ENCODE data around the gene FN1. TPM values are rescaled to one million over a fixed set of nuclear protein-coding genes. Genes with fewer than 3 reads are reported as not detected.
"Not testable (repeated sequence)": the region's sequence is repeated elsewhere in the genome, so short reads cannot be mapped to it uniquely, and the experiment has no call there.

The FN1 gene
- total RNA-seq, 5 donors from 2014 or later (not counting 1 experiment from before 2014, with no cell fraction given), result 5.7 to 7.1 (median 6.7) TPM; not detected in 2

DNA sequence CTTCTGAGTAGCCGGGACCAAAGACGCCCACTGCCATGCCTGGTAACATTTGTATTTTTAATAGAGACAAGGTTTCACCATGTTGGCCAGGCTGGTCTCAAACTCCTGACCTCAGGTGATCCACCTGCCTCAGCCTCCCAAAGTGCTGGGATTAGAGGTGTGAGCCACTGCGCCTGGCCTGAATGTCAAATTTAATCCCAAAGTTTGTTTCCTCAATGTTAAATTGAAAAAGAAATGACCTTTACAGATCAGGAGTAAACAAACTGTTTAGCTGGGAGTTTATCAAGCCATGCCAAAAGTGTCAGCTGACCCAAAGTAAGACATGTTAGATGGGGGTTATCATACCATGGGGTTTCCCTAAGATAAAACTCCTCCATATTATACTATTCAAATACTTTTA, 75.8 kb downstream of the FN1 start:
- CTCF ChIA-PET, result interaction anchor here in 1 of 2 donors (1.0 kb wide), 1 partner anchor 549 kb away, joined by 3 read pairs; no protein-coding TSS in a partner anchor
- H3K4me3 ChIP-seq (ENCODE audit: control insufficient read depth in 1 of 2, extremely low read depth in 1 of 2, low read length in 1 of 2); H3K27me3 ChIP-seq (replicated peaks in 1 of 2; ENCODE audit: control insufficient read depth in 2 of 2, extremely low read depth in 1 of 2, insufficient read depth in 2 of 2, low read length in 1 of 2); H3K27ac Mint-ChIP-seq; DNase-seq; H3K36me3 ChIP-seq (ENCODE audit: control insufficient read depth in 2 of 2, extremely low read depth in 1 of 2, insufficient read depth in 1 of 2, low read length in 1 of 2); H3K9me3 Mint-ChIP-seq; H3K4me1 Mint-ChIP-seq; ATAC-seq (replicated peaks in 1 of 4); POLR2A ChIA-PET; H3K9me3 ChIP-seq; H3K27ac ChIP-seq (ENCODE audit: low read length); H3K27me3 Mint-ChIP-seq; H3K4me1 ChIP-seq (ENCODE audit: control insufficient read depth in 1 of 2, extremely low read depth in 1 of 2, insufficient read depth in 2 of 2, low read length in 2 of 2); H3K4me3 Mint-ChIP-seq: not testable (repeated sequence)
- WGBS (ENCODE audit: insufficient coverage), result no CpG with 5 or more reads among the region's 3 CpGs
- H3K36me3 Mint-ChIP-seq, result peaks cover 48% of the 10 kb centered on the region

DNA sequence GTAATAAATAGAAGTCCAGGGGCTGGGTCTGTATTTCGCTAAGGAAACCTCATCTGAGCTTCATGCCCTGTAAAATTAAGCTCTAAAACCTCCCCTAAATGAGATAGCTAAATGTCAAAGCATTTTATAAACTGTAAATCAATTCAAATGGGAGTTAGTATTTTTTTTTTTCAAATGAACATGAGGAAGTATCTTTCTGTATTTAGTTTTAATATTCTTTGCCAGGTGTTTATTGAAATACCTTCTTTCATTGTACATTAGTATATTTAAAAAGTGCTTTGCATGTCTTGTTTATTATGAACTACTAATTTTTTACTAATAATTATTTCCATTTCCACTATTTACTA, 76.3 kb downstream of the FN1 start:
- Mint-ChIP-seq H3K27ac (no peak overlapping the region), H3K9me3 (no peaks in the 10 kb centered on the region), H3K4me1 (no peaks in the 10 kb centered on the region), H3K27me3 (no peaks in the 10 kb centered on the region), H3K4me3 (no peak overlapping the region), H3K36me3 (peaks cover 47% of the 10 kb centered on the region)
- H3K27ac ChIP-seq (ENCODE audit: low read length), result no peak overlapping the region
- peaks cover 0 to 3% of the 10 kb centered on the region in 2 donors for H3K36me3 ChIP-seq (ENCODE audit: control insufficient read depth in 2 of 2, extremely low read depth in 1 of 2, insufficient read depth in 1 of 2, low read length in 1 of 2)
- H3K27me3 ChIP-seq (replicated peaks in 1 of 2; ENCODE audit: control insufficient read depth in 2 of 2, extremely low read depth in 1 of 2, insufficient read depth in 2 of 2, low read length in 1 of 2), result no peaks in the 10 kb centered on the region
- ChIA-PET CTCF (no interaction called here), POLR2A (interaction anchor here in 1 of 2 donors (0.6 kb wide), 1 partner anchor 1381 kb away, joined by 4 read pairs; no protein-coding TSS in a partner anchor)
- no peak for ATAC-seq (replicated peaks in 1 of 4)
- no peaks in the 10 kb centered on the region for H3K4me1 ChIP-seq (ENCODE audit: control insufficient read depth in 1 of 2, extremely low read depth in 1 of 2, insufficient read depth in 2 of 2, low read length in 2 of 2)
- WGBS (ENCODE audit: insufficient coverage), result no CpG with 5 or more reads among the region's 1 CpG
- H3K9me3 ChIP-seq, result no peaks in the 10 kb centered on the region
- no peak overlapping the region for H3K4me3 ChIP-seq (ENCODE audit: control insufficient read depth in 1 of 2, extremely low read depth in 1 of 2, low read length in 1 of 2)
- no peak for DNase-seq

DNA sequence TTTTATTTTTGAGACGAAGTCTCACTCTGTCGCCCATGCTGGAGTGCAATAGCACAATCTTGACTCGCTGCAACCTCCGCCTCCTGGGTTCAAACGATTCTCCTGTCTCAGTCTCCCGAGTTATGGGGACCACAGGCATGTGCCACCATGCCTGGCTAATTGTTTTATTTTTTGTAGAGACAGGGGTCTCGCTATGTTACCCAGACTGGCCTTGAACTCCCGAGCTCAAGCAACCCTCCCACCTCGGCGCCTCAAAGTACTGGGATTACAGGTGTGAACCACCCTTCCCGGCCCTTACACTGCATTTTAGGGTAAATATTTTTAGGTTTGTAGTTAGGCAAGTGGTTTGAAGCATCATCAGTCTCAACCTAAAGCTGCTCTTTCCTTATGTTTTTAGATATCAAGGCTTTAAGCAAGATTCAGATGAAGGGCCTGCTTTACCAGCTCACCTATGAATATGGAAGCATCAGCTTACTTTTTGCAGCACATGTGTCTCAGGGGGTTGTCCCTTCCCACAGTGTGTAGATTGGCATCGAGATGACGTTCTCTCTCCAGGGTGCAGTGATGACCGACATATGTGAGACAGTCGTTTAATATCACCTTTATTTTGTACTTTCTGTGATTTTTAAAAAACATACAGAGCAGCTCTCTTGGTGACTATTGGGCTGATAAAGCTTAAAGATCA, 76.8 kb downstream of the FN1 start:
- Mint-ChIP-seq H3K27me3 (no peaks in the 10 kb centered on the region), H3K27ac (no peak overlapping the region), H3K4me3 (no peak overlapping the region), H3K36me3 (peaks cover 44% of the 10 kb centered on the region), H3K4me1 (no peaks in the 10 kb centered on the region), H3K9me3 (no peaks in the 10 kb centered on the region)
- Histone ChIP-seq H3K36me3 (ENCODE audit: control insufficient read depth in 2 of 2, extremely low read depth in 1 of 2, insufficient read depth in 1 of 2, low read length in 1 of 2) (peaks cover 0 to 3% of the 10 kb centered on the region in 2 donors), H3K4me3 (ENCODE audit: control insufficient read depth in 1 of 2, extremely low read depth in 1 of 2, low read length in 1 of 2) (no peak overlapping the region), H3K27me3 (replicated peaks in 1 of 2; ENCODE audit: control insufficient read depth in 2 of 2, extremely low read depth in 1 of 2, insufficient read depth in 2 of 2, low read length in 1 of 2) (no peaks in the 10 kb centered on the region), H3K27ac (ENCODE audit: low read length) (no peak overlapping the region), H3K9me3 (no peaks in the 10 kb centered on the region), H3K4me1 (ENCODE audit: control insufficient read depth in 1 of 2, extremely low read depth in 1 of 2, insufficient read depth in 2 of 2, low read length in 2 of 2) (no peaks in the 10 kb centered on the region)
- ChIA-PET CTCF (interaction anchor here in 1 of 2 donors (0.5 kb wide), 1 partner anchor 22 kb away, joined by 5 read pairs; no protein-coding TSS in a partner anchor), POLR2A (interaction anchor here in 1 of 2 donors (0.6 kb wide), 1 partner anchor 1380 kb away, joined by 4 read pairs; no protein-coding TSS in a partner anchor)
- WGBS (ENCODE audit: insufficient coverage), result 95% methylated on average over 7 of the region's 15 CpGs
- no peak for ATAC-seq (replicated peaks in 1 of 4)
- DNase-seq, result no peak

DNA sequence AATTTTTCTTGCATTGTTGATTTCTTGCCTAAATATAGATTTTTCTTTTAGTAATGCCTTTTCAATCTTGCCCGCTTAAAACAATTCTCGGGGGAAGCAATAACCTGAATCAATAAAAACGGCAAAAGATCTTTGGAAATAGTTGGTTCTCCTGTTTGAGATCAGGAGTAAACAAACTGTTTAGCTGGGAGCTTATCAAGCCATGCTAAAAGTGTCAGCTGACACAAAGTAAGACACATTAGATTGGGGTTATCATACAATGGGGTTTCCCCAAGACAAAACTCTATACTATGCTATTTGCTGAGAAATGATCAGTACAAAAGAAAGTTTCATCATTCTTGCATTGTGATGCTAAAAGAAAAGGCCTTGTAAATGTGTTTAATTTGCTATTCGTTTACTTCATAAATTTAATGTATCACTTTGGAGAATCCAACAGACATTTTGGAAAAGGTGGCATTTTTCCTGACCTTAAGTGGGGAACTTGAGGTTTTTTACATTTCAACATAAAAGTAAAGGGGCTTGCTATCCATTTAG, 77.5 kb downstream of the FN1 start:
- ChIA-PET CTCF (interaction anchor here in 1 of 2 donors (0.5 kb wide), 1 partner anchor 21 kb away, joined by 5 read pairs; no protein-coding TSS in a partner anchor), POLR2A (no interaction called here)
- Mint-ChIP-seq H3K27me3 (no peaks in the 10 kb centered on the region), H3K4me3 (no peak overlapping the region), H3K27ac (no peak overlapping the region), H3K36me3 (peaks cover 39% of the 10 kb centered on the region), H3K4me1 (no peaks in the 10 kb centered on the region), H3K9me3 (no peaks in the 10 kb centered on the region)
- DNase-seq (no peak), ATAC-seq (replicated peaks in 1 of 4) (no peak)
- H3K9me3 ChIP-seq, result no peaks in the 10 kb centered on the region
- no peak overlapping the region for H3K4me3 ChIP-seq (ENCODE audit: control insufficient read depth in 1 of 2, extremely low read depth in 1 of 2, low read length in 1 of 2)
- no peaks in the 10 kb centered on the region for H3K4me1 ChIP-seq (ENCODE audit: control insufficient read depth in 1 of 2, extremely low read depth in 1 of 2, insufficient read depth in 2 of 2, low read length in 2 of 2)
- no peaks in the 10 kb centered on the region for H3K36me3 ChIP-seq (ENCODE audit: control insufficient read depth in 2 of 2, extremely low read depth in 1 of 2, insufficient read depth in 1 of 2, low read length in 1 of 2)
- no peaks in the 10 kb centered on the region for H3K27me3 ChIP-seq (replicated peaks in 1 of 2; ENCODE audit: control insufficient read depth in 2 of 2, extremely low read depth in 1 of 2, insufficient read depth in 2 of 2, low read length in 1 of 2)
- no CpG with 5 or more reads among the region's 4 CpGs for WGBS (ENCODE audit: insufficient coverage)
- no peak overlapping the region for H3K27ac ChIP-seq (ENCODE audit: low read length)

DNA sequence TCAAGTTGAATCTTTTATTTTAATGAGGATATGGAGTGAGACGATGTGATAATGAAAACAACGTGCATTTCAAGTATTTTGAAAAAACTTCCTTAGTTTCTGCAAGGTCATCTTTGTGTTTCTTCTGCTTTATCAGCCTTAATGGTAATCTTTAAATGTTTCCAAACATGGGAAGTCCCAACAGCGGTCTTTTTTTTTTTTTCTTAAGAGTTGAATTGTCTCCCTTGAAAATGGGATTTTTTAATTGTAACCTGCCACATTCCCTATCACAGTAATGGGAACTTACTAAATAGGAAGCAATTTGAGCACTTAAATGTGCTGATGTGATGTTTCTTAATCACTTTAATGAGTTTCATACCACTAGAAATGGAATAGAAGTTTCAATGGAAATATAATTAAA, 78.2 kb downstream of the FN1 start:
- H3K9me3 Mint-ChIP-seq, result no peaks in the 10 kb centered on the region
- H3K36me3 ChIP-seq (ENCODE audit: control insufficient read depth in 2 of 2, extremely low read depth in 1 of 2, insufficient read depth in 1 of 2, low read length in 1 of 2), result no peaks in the 10 kb centered on the region
- no peaks in the 10 kb centered on the region for H3K4me1 Mint-ChIP-seq
- H3K27me3 ChIP-seq (replicated peaks in 1 of 2; ENCODE audit: control insufficient read depth in 2 of 2, extremely low read depth in 1 of 2, insufficient read depth in 2 of 2, low read length in 1 of 2), result no peaks in the 10 kb centered on the region
- no peak overlapping the region for H3K4me3 Mint-ChIP-seq
- ChIA-PET CTCF (no interaction called here), POLR2A (no interaction called here)
- WGBS (ENCODE audit: insufficient coverage), result no CpG with 5 or more reads among the region's 3 CpGs
- H3K27ac ChIP-seq (ENCODE audit: low read length), result no peak overlapping the region
- DNase-seq, result no peak
- H3K36me3 Mint-ChIP-seq, result peaks cover 41% of the 10 kb centered on the region
- H3K27me3 Mint-ChIP-seq, result no peaks in the 10 kb centered on the region
- no peak overlapping the region for H3K4me3 ChIP-seq (ENCODE audit: control insufficient read depth in 1 of 2, extremely low read depth in 1 of 2, low read length in 1 of 2)
- no peaks in the 10 kb centered on the region for H3K9me3 ChIP-seq
- H3K27ac Mint-ChIP-seq, result no peak overlapping the region
- no peak for ATAC-seq (replicated peaks in 1 of 4)
- H3K4me1 ChIP-seq (ENCODE audit: control insufficient read depth in 1 of 2, extremely low read depth in 1 of 2, insufficient read depth in 2 of 2, low read length in 2 of 2), result no peaks in the 10 kb centered on the region

DNA sequence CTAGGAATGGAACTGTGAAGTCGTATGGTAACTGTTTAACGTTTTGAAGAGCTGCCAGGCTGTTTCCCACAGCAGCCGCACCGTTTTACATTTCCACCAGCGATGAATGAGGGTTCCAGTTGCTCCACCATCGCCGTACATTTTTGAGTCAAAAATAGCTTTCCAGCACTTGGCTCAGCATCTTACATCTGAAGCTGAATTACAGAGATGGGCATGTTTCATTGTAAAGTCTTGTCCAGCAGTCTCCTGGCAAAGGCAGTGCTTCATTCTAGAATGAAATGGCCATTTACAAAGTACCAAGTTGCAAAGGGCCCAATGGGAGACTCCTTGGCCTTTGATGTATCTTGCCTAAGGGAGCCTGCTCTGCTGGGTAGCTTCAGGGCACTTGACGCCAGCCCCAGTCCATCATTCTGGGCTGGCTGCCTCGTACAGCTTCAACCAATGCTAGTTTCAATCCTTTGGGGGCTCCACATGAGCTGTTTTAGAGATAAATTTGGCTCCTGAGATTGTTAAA, 78.9 kb downstream of the FN1 start:
- H3K9me3 Mint-ChIP-seq, result no peaks in the 10 kb centered on the region
- CTCF ChIA-PET, result no interaction called here
- POLR2A ChIA-PET, result interaction anchor here in 1 of 2 donors (0.6 kb wide), 1 partner anchor 24 kb away, joined by 3 read pairs; no protein-coding TSS in a partner anchor
- no peak overlapping the region for H3K4me3 ChIP-seq (ENCODE audit: control insufficient read depth in 1 of 2, extremely low read depth in 1 of 2, low read length in 1 of 2)
- no peaks in the 10 kb centered on the region for H3K36me3 ChIP-seq (ENCODE audit: control insufficient read depth in 2 of 2, extremely low read depth in 1 of 2, insufficient read depth in 1 of 2, low read length in 1 of 2)
- H3K27ac ChIP-seq (ENCODE audit: low read length), result no peak overlapping the region
- H3K27me3 ChIP-seq (replicated peaks in 1 of 2; ENCODE audit: control insufficient read depth in 2 of 2, extremely low read depth in 1 of 2, insufficient read depth in 2 of 2, low read length in 1 of 2), result no peaks in the 10 kb centered on the region
- no peak overlapping the region for H3K27ac Mint-ChIP-seq
- H3K4me1 Mint-ChIP-seq, result no peaks in the 10 kb centered on the region
- H3K36me3 Mint-ChIP-seq, result peaks cover 36% of the 10 kb centered on the region
- DNase-seq (no peak), ATAC-seq (replicated peaks in 1 of 4) (no peak)
- H3K4me3 Mint-ChIP-seq, result no peak overlapping the region
- H3K27me3 Mint-ChIP-seq, result no peaks in the 10 kb centered on the region
- no peaks in the 10 kb centered on the region for H3K9me3 ChIP-seq
- H3K4me1 ChIP-seq (ENCODE audit: control insufficient read depth in 1 of 2, extremely low read depth in 1 of 2, insufficient read depth in 2 of 2, low read length in 2 of 2), result no peaks in the 10 kb centered on the region
- 95% methylated on average over 8 of the region's 9 CpGs for WGBS (ENCODE audit: insufficient coverage)

Data from T-cell (primary cell).